GM21737 (cell line): Measurements from ENCODE around the gene KCNAB2.

Source experiments
- ATAC-seq: cut with Tn5 transposase; IDR thresholded peaks from one replicate; pipeline ENCODE4 v1.9.1; 2021; ENCODE audit warnings: mild to moderate bottlenecking, moderate library complexity; ENCODE audit not compliant: unreplicated experiment

KCNAB2 gene

GRCh38 chr1:6077506-6077905 lies 31.8 kb downstream of the KCNAB2 start:
- ATAC-seq, result no peak

GRCh38 chr1:6077919-6078318 lies 32.2 kb downstream of the KCNAB2 start:
- no peak for ATAC-seq

- no peak for ATAC-seq
These were observed 34.8 kb downstream of the KCNAB2 start for GRCh38 chr1:6080469-6080868.

DNA sequence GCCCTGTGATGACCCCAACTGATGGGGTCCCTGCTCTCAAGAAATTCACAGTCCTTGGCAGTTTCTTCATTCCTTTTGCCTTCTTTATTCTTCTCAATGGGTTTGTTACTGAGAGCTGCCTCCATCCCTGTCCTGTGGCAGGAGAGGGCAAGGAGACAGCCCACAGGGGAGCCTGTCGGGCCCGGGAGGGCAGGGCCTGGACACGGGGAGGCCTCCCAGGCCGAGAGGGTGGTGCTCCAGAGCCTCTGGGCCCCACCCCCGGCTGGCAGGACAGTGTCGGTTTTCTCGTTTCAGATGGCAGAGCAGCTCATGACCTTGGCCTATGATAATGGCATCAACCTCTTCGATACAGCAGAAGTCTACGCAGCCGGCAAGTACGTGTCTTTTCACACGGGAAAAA lies 36.2 kb downstream of the KCNAB2 start:
- ATAC-seq, result no peak

DNA sequence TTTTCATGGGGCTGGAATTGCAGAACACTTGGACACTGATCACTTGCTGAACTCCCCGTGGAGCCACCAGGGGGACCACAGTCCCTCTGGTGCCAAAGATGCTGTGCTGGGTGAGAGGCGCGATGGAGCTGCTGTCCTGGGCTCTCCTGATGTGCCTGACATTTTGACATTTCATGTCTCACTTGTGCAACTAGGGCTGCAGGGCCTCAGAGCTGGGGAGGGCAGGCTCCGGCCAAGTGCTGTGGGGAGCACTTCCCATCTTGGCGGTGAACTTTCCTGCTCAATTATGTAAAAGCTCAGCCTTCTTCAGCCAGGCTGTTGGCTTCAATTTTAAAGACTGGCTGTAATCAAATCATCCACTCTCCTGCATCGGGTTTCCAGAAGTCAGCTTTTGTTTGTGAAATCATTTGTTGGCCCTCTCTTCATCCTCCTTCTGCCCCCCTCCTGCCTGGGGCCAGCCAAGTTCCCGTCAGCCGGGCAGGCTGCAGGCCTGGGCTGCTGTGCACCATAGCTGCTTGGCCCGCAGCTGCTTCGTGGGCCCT lies 36.8 kb downstream of the KCNAB2 start:
- ATAC-seq, result no peak

- ATAC-seq, result no peak
These were observed 37.7 kb downstream of the KCNAB2 start for GRCh38 chr1:6083385-6083784.

DNA sequence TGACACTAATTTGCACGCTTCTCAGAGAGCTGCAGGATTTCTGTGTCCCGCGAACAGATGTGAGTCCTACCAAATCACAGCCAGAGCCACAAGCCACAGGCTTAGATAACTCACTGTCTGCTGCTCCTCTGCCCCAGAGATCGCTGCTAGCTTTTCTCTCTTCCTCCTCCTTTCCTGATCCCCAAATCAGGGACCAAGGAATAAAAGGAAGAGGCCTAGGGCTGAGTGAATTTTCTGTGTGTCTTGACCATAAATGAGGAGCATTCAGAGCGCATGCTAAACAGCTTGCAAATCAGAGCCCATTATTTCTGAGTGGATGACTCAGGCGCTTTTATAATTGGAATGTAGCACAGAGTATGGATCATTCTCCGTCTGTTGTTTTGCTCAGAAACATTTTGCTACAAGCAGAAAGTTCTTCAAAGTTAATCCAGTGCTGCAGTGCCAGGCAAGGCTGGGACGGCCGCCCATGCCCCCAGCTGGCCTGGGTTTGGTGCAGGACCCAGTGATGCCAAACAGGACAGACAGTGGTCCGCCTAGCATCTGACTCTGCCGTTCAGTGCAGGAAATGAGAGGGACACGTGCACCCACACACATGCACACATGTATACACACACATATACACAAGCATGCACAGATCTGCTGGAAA lies 38.2 kb downstream of the KCNAB2 start:
- ATAC-seq, result no peak

DNA sequence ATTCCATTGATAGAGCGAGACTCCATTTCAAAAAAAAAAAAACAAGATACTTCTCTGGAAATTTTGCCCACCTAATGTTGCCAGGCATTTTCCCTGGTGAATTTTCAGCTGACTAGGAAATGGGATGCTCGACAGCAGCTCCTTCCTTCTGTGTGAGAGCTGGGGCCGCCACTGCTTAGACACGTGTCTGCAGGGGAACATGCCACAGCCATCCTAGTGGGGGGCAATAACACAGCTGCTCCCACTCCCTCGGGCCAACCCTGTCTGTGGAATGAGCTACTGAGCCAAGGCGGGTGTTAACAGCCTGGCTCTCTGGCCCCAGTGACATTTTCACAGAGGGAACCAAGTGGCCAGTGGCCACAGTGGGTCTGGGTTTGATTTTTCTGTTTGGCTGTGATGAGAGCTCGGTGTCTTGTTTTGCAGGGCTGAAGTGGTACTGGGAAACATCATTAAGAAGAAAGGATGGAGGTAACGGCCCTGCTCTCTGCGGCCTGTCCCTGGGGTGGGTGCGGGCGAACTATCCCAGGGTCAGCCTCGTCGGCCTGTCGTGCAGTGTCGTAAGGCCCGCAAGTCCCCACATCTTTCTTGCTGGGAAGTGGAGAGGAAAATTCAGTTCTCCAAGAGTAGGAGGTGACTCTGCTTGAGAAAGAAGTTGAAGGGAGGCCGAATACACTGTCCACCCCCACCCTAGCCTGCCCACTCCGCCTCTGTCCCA lies 39.2 kb downstream of the KCNAB2 start:
- ATAC-seq, result no peak

DNA sequence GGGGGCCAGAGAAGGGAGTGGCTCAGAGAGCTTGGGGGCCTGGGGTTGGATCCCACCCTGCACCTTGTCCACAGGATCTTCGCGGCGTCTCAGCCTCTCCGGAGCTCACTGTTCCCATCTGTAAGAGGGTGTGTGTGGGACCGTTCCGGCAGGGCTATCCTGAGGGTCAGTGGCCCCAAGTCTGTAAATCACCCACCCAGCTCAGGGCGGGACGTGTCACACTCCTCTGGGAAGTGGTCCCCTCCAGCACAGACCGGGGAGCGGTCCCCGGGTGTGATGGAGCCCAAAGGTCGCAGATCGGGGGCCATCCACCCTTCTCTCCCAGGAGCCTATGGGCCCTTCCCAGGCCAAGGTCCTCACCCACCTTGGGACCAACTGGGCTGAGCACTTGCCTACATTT lies 40.0 kb downstream of the KCNAB2 start:
- ATAC-seq, result no peak

DNA sequence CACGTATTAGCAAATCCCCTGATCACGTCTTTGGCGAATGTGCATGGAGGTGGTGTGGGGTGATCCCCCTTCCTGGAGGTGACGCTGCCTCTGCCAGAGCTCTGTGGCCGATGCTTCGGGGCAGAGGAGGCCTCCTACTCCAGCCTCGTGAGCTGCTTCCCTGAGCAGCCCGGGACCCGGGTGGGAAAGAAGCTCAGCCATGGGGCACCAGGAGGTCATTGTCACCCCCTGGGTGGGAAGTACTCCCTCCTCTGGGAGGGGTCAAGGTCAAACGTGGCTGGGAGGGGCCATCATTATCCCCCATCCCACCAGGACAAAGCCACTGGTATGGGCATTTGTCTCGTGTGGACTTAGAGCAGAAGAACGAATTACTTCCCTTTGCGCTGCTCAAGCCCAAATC lies 40.7 kb downstream of the KCNAB2 start:
- ATAC-seq, result no peak

DNA sequence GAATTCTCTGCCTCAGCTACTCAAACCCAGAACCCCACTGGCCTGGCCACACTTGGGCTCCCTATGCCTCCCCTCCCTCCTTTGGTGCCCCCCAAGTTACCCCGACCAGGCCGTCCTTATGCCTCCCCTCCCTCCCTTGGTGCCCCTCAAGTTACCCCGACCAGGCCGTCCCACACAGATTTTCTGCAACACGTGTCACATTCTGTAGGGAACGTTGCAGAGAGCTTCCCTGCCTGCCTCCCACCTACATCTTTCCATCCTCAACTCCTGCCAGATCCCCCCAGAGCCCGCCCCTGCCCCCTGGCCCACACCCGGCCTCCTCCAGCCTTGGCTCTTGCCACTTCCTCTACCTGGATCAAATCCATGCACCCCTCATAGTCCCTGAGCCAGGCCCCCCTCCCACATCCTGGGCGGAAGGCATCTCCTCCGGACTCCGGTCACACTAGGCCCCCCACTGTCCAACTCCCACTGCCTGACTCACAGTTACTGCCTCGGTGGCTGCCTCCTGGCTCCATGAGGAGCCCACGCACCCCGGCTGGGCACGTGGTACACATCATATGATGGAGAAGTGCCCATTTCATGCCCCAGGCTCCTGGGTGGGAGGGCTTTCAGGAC lies 41.2 kb downstream of the KCNAB2 start:
- no peak for ATAC-seq

DNA sequence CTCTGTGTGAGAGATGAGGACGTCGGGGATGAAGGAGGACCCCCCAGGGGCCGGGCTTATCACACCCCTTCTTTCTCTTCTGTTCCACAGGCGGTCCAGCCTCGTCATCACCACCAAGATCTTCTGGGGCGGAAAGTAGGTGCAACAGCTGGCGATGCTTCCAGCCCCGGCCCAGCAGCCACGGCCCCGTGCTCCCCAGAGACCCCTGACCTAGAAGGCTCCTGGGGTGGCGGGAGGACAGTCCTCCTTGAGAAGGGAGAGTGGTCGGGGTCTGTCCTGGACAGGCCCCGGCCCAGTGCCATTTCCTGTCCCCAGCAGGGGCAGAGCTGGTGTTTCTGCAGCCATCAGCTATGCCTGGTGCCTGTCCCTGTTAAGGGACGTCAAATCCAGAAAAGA lies 41.7 kb downstream of the KCNAB2 start:
- no peak for ATAC-seq

- ATAC-seq, result no peak
These were observed 42.3 kb downstream of the KCNAB2 start for GRCh38 chr1:6087958-6088357.

DNA sequence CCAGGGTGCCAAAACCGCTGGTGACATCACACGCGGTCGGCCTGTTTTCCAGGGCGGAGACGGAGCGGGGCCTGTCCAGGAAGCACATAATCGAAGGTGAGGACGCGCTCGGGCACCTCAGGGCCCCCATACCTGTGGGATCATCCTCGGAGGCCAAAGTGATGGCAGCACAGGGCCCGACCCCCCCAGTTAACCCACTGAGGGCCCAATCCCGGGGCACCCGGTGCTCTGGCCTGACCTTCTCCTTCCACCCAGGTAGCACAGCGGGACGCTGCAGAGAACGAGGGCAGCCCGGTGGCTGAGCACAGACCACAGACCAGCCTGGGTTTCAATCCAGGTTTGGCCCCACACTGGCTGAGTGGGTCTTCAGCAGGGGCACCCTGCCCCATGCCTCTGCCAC lies 43.3 kb downstream of the KCNAB2 start:
- no peak for ATAC-seq

- ATAC-seq, result no peak
These were observed 44.6 kb downstream of the KCNAB2 start for GRCh38 chr1:6090288-6090687.

- no peak for ATAC-seq
These were observed 45.5 kb downstream of the KCNAB2 start for GRCh38 chr1:6090996-6091822.

DNA sequence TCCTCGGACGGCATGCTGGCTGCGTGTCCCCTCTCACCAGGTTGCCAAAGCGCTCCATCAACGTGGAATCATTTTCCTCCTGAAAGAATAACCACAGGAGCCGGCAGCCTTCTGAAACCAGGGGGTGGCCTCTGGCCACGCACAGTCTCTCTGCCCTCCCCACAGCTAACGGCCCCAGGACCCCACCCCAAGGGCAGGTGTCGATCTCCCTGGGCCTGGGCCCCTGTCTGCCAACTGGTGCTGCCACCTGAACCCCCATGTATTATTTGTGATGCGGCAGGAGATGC lies 46.1 kb downstream of the KCNAB2 start:
- no peak for ATAC-seq

DNA sequence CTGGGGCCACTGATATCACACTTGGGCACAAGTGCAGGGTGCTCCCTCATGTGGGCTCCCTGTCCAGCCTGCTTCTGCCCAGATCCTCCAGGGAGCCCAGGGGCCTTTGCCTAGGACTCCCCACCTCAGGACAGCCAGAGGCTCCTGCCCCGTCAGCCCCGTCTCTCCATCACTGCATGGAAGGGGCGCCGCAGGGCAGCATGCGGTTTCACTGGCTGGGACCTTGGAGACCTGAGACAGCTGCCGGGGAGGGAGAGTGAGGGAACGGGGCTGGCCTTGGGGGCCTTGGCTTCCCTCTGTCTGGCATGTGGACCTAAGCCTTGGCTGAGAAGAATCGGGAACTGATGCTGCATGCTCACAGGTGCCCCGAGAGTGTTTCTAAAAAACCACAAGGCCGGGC lies 46.5 kb downstream of the KCNAB2 start:
- no peak for ATAC-seq

DNA sequence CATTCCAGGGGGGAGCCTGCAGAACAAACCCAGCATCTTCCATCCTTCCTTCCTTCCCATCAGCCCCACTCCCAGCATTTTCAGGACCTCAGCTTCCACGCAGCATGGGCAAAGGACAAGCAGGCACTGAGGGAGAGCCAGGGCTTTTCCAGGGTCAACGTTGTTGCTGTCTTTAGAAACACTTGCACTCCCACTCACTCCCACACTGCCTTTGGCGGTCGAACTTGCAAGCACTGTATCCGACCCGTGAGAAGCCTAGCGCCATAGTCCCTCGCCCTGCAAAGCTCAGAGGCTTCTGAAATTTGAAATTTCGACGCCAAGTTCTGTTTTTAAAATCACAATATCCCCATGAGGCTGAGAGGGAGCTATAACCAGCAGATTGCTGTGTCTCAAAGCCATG lies 47.4 kb downstream of the KCNAB2 start:
- no peak for ATAC-seq

GRCh38 chr1:6093611-6094010 lies 47.9 kb downstream of the KCNAB2 start:
- no peak for ATAC-seq

- no peak for ATAC-seq
These were observed 48.6 kb downstream of the KCNAB2 start for GRCh38 chr1:6094246-6094645.
